ENCODE measurements around the gene CTR9. TPM values are rescaled to one million over a fixed set of nuclear protein-coding genes. Genes with fewer than 3 reads are reported as not detected.

CTR9 gene
- total and polyA plus RNA-seq, 9 of the 15 experiments (the other 6 are each of a cell fraction or from before 2014, with no cell fraction given), result 25.4 to 79.3 (median 47.3) TPM

GRCh38 chr11:10808235-10808552, 57.1 kb downstream of the CTR9 start (continued):
- TF ChIP-seq, protein P1, sequence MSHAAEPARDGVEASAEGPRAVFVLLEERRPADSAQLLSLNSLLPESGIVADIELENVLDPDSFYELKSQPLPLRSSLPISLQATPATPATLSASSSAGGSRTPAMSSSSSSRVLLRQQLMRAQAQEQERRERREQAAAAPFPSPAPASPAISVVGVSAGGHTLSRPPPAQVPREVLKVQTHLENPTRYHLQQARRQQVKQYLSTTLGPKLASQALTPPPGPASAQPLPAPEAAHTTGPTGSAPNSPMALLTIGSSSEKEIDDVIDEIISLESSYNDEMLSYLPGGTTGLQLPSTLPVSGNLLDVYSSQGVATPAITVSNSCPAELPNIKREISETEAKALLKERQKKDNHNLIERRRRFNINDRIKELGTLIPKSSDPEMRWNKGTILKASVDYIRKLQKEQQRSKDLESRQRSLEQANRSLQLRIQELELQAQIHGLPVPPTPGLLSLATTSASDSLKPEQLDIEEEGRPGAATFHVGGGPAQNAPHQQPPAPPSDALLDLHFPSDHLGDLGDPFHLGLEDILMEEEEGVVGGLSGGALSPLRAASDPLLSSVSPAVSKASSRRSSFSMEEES (CRISPR knock-in tag; IDR thresholded peaks at IDR 0.05), result no peak
- TF ChIP-seq EZH2 (IDR thresholded peaks at IDR 0.05; ENCODE audit: borderline replicate concordance, low read depth, low read length), result no peak
- no peak for TF ChIP-seq ZFPM2 (CRISPR knock-in tag; IDR thresholded peaks at IDR 0.05)
- TF ChIP-seq SLC30A9 (CRISPR knock-in tag; IDR thresholded peaks at IDR 0.05), result no peak
- TF ChIP-seq IRF2 (CRISPR knock-in tag; IDR thresholded peaks at IDR 0.05), result peak; percentile 44; the same call in 1 of the 2 replicates
- no peak for TF ChIP-seq PBX2 (CRISPR knock-in tag; IDR thresholded peaks at IDR 0.05; ENCODE audit: low read depth)
- TF ChIP-seq PBX2 (tag; conservative IDR thresholded peaks at IDR 0.05; ENCODE audit: low read depth), result no peak
- no peak for TF ChIP-seq PHB2 (IDR thresholded peaks at IDR 0.05; ENCODE audit: low read depth)
- TF ChIP-seq HMG20A (CRISPR knock-in tag; conservative IDR thresholded peaks at IDR 0.05), result no peak
- TF ChIP-seq, protein P2, sequence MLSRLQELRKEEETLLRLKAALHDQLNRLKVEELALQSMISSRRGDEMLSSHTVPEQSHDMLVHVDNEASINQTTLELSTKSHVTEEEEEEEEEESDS (CRISPR knock-in tag; IDR thresholded peaks at IDR 0.05), result no peak
- TF ChIP-seq ZNF707 (CRISPR knock-in tag; conservative IDR thresholded peaks at IDR 0.05), result no peak
- TF ChIP-seq ZNF551 (CRISPR knock-in tag; IDR thresholded peaks at IDR 0.05), result no peak
- no peak for TF ChIP-seq ARID1B (IDR thresholded peaks at IDR 0.05)
- no peak for TF ChIP-seq RAD51 (IDR thresholded peaks at IDR 0.05; ENCODE audit: borderline replicate concordance, low read depth)
- TF ChIP-seq PRDM10 (IDR thresholded peaks at IDR 0.05; ENCODE audit: partially characterized antibody), result no peak
- TF ChIP-seq MCM5 (IDR thresholded peaks at IDR 0.05; ENCODE audit: low read depth), result no peak
- TF ChIP-seq KLF16 (IDR thresholded peaks at IDR 0.05), result no peak
- TF ChIP-seq NCOR1 (IDR thresholded peaks at IDR 0.05), result no peak
- no peak for TF ChIP-seq NFE2L1 (tag; IDR thresholded peaks at IDR 0.05; ENCODE audit: borderline replicate concordance, low read depth)
- TF ChIP-seq EWSR1 (IDR thresholded peaks at IDR 0.05; ENCODE audit: borderline replicate concordance, low read depth, partially characterized antibody), result no peak
- no peak for TF ChIP-seq ARHGAP35 (IDR thresholded peaks at IDR 0.05; ENCODE audit: partially characterized antibody)
- no peak for TF ChIP-seq MTF1 (CRISPR knock-in tag; IDR thresholded peaks at IDR 0.05; ENCODE audit: borderline replicate concordance)
- TF ChIP-seq MTA2 (IDR thresholded peaks at IDR 0.05; ENCODE audit: low read depth), result no peak
- no peak for TF ChIP-seq SMARCA5 (IDR thresholded peaks at IDR 0.05)
- TF ChIP-seq ZNF165 (CRISPR knock-in tag; IDR thresholded peaks at IDR 0.05; ENCODE audit: borderline replicate concordance), result no peak
